GM19035 (cell line): ENCODE data around the gene SLC2A13.
"Not testable (repeated sequence)": the region's sequence is repeated elsewhere in the genome, so short reads cannot be mapped to it uniquely, and the experiment has no call there.

ENCODE experiments used
- ATAC-seq: cut with Tn5 transposase; IDR thresholded peaks from one replicate; pipeline ENCODE4 v1.9.1; 2021; ENCODE audit not compliant: unreplicated experiment

Gene SLC2A13

GRCh38 chr12:40044396-40044795 is 61.5 kb downstream of the SLC2A13 start:
- no peak for ATAC-seq

DNA sequence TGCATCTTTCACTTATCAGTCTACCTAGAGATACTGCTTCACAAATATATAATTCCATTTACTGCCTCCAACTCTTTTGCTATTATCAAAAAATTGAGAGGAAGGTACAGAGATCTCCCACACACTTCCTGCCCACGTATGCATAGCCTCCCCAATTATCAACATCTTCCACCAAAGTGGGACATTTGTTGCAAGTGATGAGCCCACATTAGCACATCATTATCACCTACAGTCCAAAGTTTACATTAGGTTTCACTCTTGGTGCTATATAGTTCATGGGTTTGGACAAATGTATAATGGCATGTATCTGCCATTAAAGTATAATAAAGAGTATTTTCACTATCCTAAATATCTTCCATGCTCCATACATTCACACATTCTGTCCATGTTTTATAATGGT is 66.3 kb downstream of the SLC2A13 start:
- no peak for ATAC-seq

GRCh38 chr12:40038619-40039018 is 67.3 kb downstream of the SLC2A13 start:
- no peak for ATAC-seq

- ATAC-seq = no peak
Observed at GRCh38 chr12:40034712-40035111, 71.2 kb downstream of the SLC2A13 start.

DNA sequence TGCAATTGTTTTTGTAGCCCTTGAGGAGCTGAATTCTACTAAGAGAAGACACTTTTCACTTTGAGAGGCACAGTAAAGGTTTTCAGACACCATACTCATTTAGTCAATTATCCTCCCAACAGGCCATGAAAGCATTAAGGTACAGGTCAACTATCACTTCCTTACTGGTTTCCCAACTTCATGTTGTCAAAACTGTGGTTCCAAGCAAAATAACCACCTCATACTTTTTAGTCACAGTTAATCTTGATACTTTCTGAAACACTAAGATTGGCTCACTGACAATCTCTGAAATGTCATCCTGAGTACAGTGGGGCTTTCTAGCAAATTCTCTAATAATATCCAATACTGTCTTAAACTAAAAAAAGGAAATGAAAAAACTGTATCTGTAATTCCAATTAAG is 71.7 kb downstream of the SLC2A13 start:
- ATAC-seq = no peak

DNA sequence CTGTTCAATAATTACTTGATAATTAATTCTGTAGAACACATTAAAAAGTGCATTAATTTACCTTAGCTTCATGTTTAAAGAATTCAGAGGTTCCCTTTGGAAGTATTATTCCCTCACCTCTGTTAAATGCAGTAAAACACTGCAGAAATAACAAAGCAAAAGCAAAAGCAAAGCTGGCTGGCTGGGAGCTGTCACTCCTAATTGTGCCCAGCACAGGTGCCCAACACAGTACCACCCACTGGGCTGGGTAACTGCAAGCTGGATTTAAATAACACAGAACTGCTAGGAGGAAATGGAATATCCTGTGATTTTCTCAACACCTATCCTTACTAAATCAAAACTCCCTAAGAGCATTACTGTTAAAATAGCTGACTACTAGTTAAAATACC is 72.6 kb downstream of the SLC2A13 start:
- ATAC-seq = no peak

DNA sequence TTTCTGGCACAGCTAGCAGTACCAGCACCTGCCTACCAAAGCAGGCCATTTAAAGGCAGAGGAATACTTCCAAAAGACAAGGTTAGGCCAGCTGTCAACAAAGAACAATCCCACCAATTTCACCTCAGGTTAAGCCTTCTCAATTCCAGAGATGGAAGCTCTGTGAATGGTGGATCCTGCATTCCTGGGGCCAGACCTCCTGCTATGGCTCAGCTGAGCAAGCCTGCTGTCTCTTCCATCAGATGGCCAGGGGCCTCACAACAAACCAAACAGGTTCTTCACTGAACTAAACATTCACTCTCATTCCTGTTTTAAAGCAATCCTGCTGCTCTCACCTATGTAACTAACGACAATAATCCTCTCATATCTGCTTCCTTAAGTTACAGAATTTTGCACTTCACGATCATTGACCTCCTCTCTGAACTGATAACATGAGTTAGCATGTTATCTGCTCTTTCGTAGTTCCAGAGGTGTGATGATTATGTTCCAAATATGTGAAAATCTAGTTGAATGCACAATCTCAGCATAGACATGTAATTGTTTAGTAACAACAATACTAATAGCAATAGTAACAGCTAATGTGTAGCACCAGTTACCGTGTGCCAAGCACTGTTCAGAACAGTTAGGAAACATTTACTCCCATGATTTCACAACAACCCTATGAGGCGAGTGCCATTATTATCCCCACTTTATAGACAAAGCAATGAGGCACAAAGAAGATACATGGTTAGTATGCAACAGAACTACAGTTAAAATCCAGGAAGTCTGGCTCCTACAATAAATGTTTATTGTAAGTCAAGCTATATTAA is 73.2 kb downstream of the SLC2A13 start:
- no peak for ATAC-seq

DNA sequence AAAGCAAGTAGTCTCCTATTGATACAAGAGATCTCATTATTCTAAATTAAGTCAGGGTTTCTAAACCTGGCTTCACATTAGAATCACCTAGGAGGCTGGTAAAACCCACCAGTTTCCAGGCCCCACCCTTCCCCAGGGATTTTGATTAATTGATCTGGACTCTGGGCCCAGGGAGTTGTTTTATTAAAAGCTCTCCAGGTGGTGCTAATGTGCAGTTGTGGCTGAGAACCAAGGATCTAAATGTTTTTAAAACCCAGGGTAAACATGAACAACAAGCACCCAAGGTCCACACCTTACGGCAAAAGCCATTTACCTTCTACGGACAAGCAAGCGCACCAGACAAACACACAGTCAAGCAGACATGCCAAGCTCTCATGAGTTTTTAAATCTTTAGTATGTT is 73.9 kb downstream of the SLC2A13 start:
- ATAC-seq = no peak

DNA sequence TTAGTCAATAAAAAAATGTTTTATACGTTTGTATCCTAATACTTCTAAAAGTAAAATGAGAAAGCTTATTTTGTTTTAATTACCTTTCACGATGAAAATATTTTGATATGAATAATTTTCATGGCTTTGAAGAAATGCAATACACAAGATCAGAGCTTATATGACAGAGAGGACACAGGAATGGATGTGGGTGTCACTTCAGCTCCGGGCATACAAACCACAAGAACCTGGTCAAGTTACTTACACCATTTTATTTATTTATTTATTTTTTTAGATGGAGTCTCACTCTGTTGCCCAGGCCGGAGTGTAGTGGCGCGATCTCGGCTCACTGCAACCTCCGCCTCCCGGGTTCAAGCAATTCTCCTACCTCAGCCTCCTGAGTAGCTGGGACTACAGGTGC is 74.9 kb downstream of the SLC2A13 start:
- not testable (repeated sequence) for ATAC-seq

DNA sequence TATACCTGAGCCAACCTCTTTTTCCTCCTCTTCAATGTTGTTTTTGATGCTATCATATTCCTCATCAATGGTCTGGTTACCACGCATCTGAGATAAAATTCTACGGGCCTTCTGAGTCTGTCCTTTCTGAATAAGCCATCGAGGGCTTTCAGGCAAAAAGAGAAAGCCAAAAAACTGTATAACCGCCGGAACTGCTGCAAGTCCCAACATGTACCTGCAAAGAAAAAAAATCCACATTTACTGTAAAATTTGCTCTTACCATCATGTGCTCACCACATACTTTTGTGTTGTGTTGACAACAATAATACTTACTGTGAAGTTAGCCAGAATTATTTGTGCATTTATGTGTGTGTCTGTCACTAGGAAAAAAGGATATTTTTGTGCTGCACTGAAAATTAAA is 77.6 kb downstream of the SLC2A13 start:
- ATAC-seq = no peak

DNA sequence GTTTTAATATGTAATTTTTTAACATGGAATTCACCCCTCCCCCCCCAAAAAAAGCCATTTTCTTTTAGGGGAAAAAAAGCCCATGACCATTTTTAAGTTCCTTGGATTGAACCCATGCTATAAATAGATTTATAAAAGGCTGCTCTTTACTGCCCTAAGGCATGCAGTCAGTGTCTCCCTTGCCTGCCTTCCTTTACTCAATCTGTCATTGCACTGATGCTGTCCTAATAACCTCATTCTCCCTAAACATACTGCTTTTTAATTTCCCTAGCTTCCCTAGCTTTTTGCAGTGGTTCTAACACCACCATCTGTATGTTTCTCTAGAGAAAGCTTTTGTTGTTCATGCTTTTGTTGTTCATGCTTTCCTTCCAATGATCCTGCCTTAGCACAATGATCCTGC is 83.0 kb downstream of the SLC2A13 start:
- no peak for ATAC-seq

- no peak for ATAC-seq
Observed at GRCh38 chr12:40020261-40020691, 85.6 kb downstream of the SLC2A13 start.

- no peak for ATAC-seq
Observed at GRCh38 chr12:40017488-40017887, 88.4 kb downstream of the SLC2A13 start.

GRCh38 chr12:40016980-40017379 is 88.9 kb downstream of the SLC2A13 start:
- no peak for ATAC-seq

GRCh38 chr12:40015881-40016280 is 90.0 kb downstream of the SLC2A13 start:
- no peak for ATAC-seq

GRCh38 chr12:40015345-40015744 is 90.5 kb downstream of the SLC2A13 start:
- ATAC-seq = no peak

DNA sequence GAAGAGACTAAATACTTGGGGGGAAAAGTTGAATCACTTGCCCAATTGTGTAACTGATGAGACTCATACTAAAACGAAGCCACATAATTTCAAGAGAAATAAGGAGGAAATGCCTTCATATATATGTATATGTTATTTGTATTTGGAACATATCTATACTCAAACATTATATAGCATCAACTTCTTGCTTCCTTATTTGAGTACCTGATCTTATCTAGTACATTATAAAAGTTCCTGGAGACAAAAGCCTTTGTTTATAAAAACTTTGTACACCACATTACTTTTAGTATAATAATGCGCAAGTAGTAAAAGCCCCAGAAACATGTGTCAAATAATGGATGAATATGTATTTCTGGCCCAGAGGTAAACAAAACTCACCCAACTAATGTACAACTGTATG is 92.0 kb downstream of the SLC2A13 start:
- no peak for ATAC-seq

DNA sequence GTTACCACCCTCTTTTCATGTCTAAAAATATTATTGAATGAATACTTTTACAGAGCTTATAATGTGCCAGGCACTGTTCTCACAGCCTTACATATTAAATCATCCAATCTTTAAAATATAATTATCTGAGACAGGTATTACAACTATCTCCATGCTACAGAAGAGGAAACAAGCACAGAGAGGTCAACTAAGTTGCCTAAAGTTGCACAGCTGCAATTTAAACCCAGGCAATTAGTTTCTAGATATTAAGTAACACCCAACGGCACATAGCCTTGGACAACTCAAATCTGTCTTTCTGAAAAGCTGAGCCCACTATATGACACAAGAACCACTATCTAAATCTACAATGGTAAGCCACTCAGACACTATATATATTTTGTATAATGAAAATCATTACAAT is 92.6 kb downstream of the SLC2A13 start:
- no peak for ATAC-seq

DNA sequence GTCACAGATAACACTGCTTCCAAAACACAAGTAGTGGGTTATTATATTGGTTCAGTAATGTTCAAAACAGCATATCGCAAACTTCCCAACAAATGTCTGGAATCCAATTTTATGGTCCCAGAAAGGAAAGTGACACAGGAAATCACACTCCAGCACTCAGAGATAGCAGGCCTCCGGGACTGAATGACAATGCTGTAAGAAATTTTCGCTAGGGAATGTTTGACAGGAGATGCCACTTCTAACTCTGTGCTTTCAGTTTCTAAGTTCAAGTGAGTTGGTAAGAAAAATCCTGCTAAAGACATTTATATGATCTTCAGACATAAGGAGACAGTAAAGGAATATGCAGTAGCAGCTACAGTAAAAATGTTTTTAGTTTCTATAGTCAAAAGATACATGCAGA is 93.2 kb downstream of the SLC2A13 start:
- no peak for ATAC-seq

DNA sequence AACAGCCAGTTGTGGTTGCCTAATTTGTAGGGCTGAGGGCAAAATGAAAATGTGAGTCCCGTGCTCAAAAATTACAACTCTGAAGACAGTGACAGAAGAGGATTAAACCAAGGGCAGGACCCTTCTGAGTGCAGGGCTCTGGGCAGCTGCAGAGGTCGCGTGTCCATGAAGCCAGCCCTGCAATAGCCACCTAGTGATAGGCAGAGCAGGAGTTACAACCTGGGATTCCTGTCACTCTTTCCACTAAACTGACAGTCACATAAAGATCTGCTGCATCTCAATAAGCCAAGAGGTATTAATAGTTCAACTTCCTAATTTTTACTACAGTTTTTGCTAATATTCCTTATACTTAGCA is 94.1 kb downstream of the SLC2A13 start:
- ATAC-seq = peak; percentile 18

GRCh38 chr12:40010899-40011774 is 94.7 kb downstream of the SLC2A13 start:
- ATAC-seq = peak; percentile 92
